A673 (cell line): ENCODE results near the gene RAMP1.

Experiments used
- EZH2 ChIP-seq: fragments of 200-600 bp; sonication (generic); IDR thresholded peaks from 2 replicates; pipeline ENCODE4 v1.6.1; 2017; ENCODE audit warnings: borderline replicate concordance, low read depth, mild to moderate bottlenecking, mixed read lengths, antibody characterized with exemption, low read length; ENCODE audit not compliant: poor library complexity, severe bottlenecking
- TF ChIP-seq, protein P1 (sequence below): fragments of 300-800, 200-600 bp; sonication (generic); conservative IDR thresholded peaks from 2 replicates; pipeline ENCODE4 v1.5.1; 2017; ENCODE audit warnings: low read depth, mild to moderate bottlenecking, antibody characterized with exemption, low read length, moderate library complexity, mixed read lengths

DNA sequence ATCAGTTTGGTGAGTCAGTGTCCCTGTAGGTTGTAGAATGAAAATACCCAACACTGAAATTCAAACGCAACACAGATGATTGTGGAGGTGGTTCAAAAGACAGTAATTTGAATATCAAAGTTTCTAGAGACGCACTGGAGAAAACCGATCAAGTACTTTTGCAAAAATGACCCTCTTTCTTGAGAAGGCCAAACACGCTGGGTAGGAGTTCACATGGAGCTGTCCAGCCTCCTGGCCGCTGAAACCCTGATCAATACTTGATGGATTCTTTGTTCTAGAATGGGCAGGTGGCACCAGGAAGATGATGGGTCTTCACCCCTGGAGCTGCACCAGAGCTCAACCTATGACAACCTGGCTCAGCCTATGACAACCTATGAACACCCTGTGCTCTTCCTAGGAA, 67.7 kb downstream of the RAMP1 start:
- TF ChIP-seq, protein P1, sequence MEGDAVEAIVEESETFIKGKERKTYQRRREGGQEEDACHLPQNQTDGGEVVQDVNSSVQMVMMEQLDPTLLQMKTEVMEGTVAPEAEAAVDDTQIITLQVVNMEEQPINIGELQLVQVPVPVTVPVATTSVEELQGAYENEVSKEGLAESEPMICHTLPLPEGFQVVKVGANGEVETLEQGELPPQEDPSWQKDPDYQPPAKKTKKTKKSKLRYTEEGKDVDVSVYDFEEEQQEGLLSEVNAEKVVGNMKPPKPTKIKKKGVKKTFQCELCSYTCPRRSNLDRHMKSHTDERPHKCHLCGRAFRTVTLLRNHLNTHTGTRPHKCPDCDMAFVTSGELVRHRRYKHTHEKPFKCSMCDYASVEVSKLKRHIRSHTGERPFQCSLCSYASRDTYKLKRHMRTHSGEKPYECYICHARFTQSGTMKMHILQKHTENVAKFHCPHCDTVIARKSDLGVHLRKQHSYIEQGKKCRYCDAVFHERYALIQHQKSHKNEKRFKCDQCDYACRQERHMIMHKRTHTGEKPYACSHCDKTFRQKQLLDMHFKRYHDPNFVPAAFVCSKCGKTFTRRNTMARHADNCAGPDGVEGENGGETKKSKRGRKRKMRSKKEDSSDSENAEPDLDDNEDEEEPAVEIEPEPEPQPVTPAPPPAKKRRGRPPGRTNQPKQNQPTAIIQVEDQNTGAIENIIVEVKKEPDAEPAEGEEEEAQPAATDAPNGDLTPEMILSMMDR = no peak
- no peak for TF ChIP-seq EZH2
